GM21825 (cell line): Measurements from ENCODE around the gene ASMTL.

Source experiments
- ATAC-seq: cut with Tn5 transposase; IDR thresholded peaks from one replicate; pipeline ENCODE4 v1.9.1; 2021; ENCODE audit warnings: mild to moderate bottlenecking, moderate library complexity; ENCODE audit not compliant: unreplicated experiment

Gene ASMTL

GRCh38 chrX:1355131-1356046 is 97.3 kb downstream of the ASMTL start:
- no peak for ATAC-seq

- ATAC-seq = no peak
Measured at GRCh38 chrX:1354036-1355019, 98.4 kb downstream of the ASMTL start.
